Fibroblast of villous mesenchyme (primary cell): ENCODE data around the gene ZNF672. TPM values are rescaled to one million over a fixed set of nuclear protein-coding genes. Genes with fewer than 3 reads are reported as not detected.

Experiments
- DNase-seq: peaks from one replicate; pipeline ENCODE4 v3.0.0-alpha.2; 2010; ENCODE audit warnings: low read depth
- H3K4me3 ChIP-seq: 2 replicates; pipeline ENCODE4 v1.5.1; 2011; ENCODE audit warnings: low read depth, mild to moderate bottlenecking, low read length
- CTCF ChIP-seq: IDR thresholded peaks from 2 replicates; pipeline ENCODE4 v1.5.1; 2012; ENCODE audit warnings: low read depth, mild to moderate bottlenecking, low read length; ENCODE audit not compliant: insufficient read depth
- total RNA-seq: library from RNA; depleted of rRNA; stranded (reverse); fragments of >200 nt; gene quantifications from 2 replicates; pipeline ENCODE4 v1.2.3, GENCODE V29; 2012

Gene ZNF672
- total RNA-seq, 1 donor = 19.4 TPM

- no peak for DNase-seq
- no peak for TF ChIP-seq CTCF
- H3K4me3 ChIP-seq = no peak overlapping the region
These were observed 22.0 kb downstream of the ZNF672 start for GRCh38 chr1:248860007-248860406.

GRCh38 chr1:248861616-248862015 is 23.6 kb downstream of the ZNF672 start:
- DNase-seq = no peak
- TF ChIP-seq CTCF = no peak
- no peak overlapping the region for H3K4me3 ChIP-seq

- H3K4me3 ChIP-seq = peak overlapping the region; percentile 69
- no peak for DNase-seq
- TF ChIP-seq CTCF = no peak
These were observed 24.6 kb downstream of the ZNF672 start for GRCh38 chr1:248862695-248862997.

GRCh38 chr1:248862998-248863881 is 25.2 kb downstream of the ZNF672 start:
- H3K4me3 ChIP-seq = peak overlapping the region; percentile 69
- peak; percentile 67 for DNase-seq
- TF ChIP-seq CTCF = no peak

GRCh38 chr1:248871837-248872401 is 33.9 kb downstream of the ZNF672 start:
- no peak for DNase-seq
- TF ChIP-seq CTCF = no peak
- H3K4me3 ChIP-seq = peak overlapping the region; percentile 93

- H3K4me3 ChIP-seq = peak overlapping the region; percentile 93
- no peak for TF ChIP-seq CTCF
- peak; percentile 77 for DNase-seq
These were observed 34.9 kb downstream of the ZNF672 start for GRCh38 chr1:248872752-248873408.
